ENCODE data around the gene PDE1A. TPM values are rescaled to one million over a fixed set of nuclear protein-coding genes. Genes with fewer than 3 reads are reported as not detected.
"Not testable (repeated sequence)": the region's sequence is repeated elsewhere in the genome, so short reads cannot be mapped to it uniquely, and the experiment has no call there.

PDE1A gene
- total RNA-seq, 4 donors from 2014 or later = 0.75 to 8.1 (median 3.8) TPM

DNA sequence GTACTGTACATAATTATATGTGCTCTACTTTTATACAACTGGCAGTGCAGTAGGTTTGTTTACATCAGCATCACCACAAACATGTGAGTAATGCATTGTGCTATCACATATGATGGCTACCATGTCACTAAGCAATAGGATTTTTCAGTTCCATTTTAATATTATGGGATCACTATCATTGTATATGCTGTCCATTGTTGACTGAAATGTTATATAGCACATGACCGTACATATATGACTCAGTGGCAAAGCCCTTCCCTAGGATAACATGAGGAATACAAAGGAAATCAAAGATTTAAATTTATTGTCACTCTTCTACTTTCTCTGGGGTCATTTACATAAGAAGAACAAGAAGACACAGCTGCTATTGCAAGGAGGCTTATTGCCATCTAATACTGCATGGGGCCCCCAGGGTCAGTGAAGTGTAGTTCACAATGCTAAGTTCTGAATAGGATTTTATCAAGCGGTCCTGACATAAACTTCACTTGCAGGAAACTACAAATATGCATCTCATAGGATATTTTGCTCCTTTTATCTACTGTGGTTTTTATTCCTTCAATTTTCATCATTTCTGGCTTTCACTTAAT, 21.8 kb downstream of the PDE1A start:
- Histone ChIP-seq H3K4me1 (no peaks in the 10 kb centered on the region), H3K27me3 (no peaks in the 10 kb centered on the region), H3K36me3 (no peaks in the 10 kb centered on the region), H3K4me3 (no peak overlapping the region), H3K9me3 (no peaks in the 10 kb centered on the region), H3K27ac (no peak overlapping the region)
- DNase-seq = no peak
- in situ Hi-C loops (cut with MboI; ENCODE audit: low pct_ligation_motif_present in 1 of 4, low pct_unique_long_range_greater_than_20kb in 1 of 4, low sequenced_read_pairs in 3 of 4) (no loop called here), intact Hi-C loops (cut with DNase I; ENCODE audit: low total_unique reads) (no loop called here)
- WGBS, 2 donors (ENCODE audit: low coverage in 1 of 2) = 94 to 100% methylated on average over 2 of the region's 2 CpGs
- TF ChIP-seq, protein P1, sequence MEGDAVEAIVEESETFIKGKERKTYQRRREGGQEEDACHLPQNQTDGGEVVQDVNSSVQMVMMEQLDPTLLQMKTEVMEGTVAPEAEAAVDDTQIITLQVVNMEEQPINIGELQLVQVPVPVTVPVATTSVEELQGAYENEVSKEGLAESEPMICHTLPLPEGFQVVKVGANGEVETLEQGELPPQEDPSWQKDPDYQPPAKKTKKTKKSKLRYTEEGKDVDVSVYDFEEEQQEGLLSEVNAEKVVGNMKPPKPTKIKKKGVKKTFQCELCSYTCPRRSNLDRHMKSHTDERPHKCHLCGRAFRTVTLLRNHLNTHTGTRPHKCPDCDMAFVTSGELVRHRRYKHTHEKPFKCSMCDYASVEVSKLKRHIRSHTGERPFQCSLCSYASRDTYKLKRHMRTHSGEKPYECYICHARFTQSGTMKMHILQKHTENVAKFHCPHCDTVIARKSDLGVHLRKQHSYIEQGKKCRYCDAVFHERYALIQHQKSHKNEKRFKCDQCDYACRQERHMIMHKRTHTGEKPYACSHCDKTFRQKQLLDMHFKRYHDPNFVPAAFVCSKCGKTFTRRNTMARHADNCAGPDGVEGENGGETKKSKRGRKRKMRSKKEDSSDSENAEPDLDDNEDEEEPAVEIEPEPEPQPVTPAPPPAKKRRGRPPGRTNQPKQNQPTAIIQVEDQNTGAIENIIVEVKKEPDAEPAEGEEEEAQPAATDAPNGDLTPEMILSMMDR (IDR thresholded peaks at IDR 0.05) = no peak
- TF ChIP-seq POLR2A (IDR thresholded peaks at IDR 0.05) (no peak), POLR2AphosphoS5 (IDR thresholded peaks at IDR 0.05) (no peak)

DNA sequence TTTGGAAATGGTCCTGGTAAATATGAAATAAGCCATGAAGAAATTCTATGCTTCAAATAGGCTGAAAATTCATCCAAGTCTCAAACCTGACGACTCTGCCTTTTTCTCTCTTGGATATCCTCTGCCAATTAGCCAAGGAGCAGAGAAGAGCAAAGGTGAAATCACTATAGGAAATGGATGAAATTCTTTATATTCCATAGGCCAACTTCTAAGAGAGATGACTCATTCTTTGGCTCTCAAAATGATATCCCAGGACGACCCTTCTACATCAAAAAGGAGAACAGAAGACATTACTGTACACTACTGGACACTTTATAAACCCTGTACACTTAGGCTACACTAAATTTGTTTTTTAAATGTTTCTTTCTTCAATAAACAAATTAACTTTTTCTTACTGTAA, 22.7 kb downstream of the PDE1A start:
- H3K36me3 ChIP-seq = no peaks in the 10 kb centered on the region
- 47 to 53% methylated on average over 2 of the region's 2 CpGs for WGBS, 2 donors (ENCODE audit: low coverage in 1 of 2)
- intact Hi-C loops (cut with DNase I; ENCODE audit: low total_unique reads) = no loop called here
- in situ Hi-C loops (cut with MboI; ENCODE audit: low pct_ligation_motif_present in 1 of 4, low pct_unique_long_range_greater_than_20kb in 1 of 4, low sequenced_read_pairs in 3 of 4) = no loop called here
- no peak overlapping the region for H3K4me3 ChIP-seq
- no peak for DNase-seq
- TF ChIP-seq, protein P1 (IDR thresholded peaks at IDR 0.05) = no peak
- no peak for TF ChIP-seq POLR2A (IDR thresholded peaks at IDR 0.05)
- no peak for TF ChIP-seq EP300 (IDR thresholded peaks at IDR 0.05; ENCODE audit: low read depth)
- no peak for TF ChIP-seq POLR2AphosphoS5 (IDR thresholded peaks at IDR 0.05)
- H3K27me3 ChIP-seq = no peaks in the 10 kb centered on the region
- H3K9me3 ChIP-seq = no peaks in the 10 kb centered on the region
- no peaks in the 10 kb centered on the region for H3K4me1 ChIP-seq
- no peak overlapping the region for H3K27ac ChIP-seq

DNA sequence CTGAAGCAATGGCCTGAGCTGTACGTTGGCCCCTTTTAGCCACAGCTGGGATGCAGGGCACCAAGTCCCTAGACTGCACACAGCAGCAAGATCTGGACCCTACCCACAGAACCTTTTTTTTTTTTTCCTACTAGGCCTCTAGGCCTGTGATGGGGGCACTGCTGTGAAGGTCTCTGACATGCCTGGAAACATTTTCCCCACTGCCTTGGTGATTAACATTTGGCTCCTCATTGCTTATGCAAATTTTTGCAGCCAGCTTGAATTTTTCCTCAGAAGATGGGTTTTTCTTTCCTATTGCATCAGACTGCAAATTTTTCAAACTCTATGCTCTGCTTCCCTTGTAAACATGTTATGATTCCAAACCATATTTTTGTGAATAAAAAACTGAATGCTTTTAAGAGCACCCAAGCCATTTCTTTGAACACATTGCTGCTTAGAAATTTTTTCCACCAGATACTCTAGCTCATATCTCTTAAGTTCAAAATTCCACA, 33.5 kb downstream of the PDE1A start:
- DNase-seq = no peak
- in situ Hi-C loops (cut with MboI; ENCODE audit: low pct_ligation_motif_present in 1 of 4, low pct_unique_long_range_greater_than_20kb in 1 of 4, low sequenced_read_pairs in 3 of 4) = no loop called here
- 69% methylated on average over 1 of the region's 1 CpG; no CpG with 5 or more reads in 1 of the 2 donors for WGBS, 2 donors (ENCODE audit: low coverage in 1 of 2)
- TF ChIP-seq, protein P1 (IDR thresholded peaks at IDR 0.05) = no peak
- TF ChIP-seq POLR2A (IDR thresholded peaks at IDR 0.05) (no peak), POLR2AphosphoS5 (IDR thresholded peaks at IDR 0.05) (no peak), EP300 (IDR thresholded peaks at IDR 0.05; ENCODE audit: low read depth) (no peak)
- no peaks in the 10 kb centered on the region for H3K9me3 ChIP-seq
- H3K27me3 ChIP-seq = no peaks in the 10 kb centered on the region
- H3K36me3 ChIP-seq = no peaks in the 10 kb centered on the region
- H3K4me1 ChIP-seq = no peaks in the 10 kb centered on the region
- intact Hi-C loops (cut with DNase I; ENCODE audit: low total_unique reads) = no loop called here
- no peak overlapping the region for H3K27ac ChIP-seq
- H3K4me3 ChIP-seq = no peak overlapping the region

DNA sequence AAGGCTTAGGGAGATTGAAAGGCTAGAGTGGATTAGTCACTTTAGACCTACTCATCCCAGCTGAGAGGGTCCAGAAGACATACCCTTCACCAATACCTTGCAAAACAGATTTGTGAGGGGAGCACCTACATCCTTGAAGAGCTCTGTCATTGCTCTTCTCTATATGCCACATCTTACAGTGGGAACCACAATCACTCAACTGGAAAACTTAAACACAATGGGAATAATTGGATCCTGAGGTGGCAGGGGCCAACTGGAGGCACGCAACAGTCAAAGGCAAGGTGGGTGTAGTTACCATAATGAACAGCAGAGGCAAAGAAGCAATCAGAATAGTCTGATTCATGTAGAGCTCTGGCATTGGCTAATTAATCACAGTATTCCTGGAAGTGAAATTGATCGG, 35.4 kb downstream of the PDE1A start:
- TF ChIP-seq EP300 (IDR thresholded peaks at IDR 0.05; ENCODE audit: low read depth) (no peak), POLR2AphosphoS5 (IDR thresholded peaks at IDR 0.05) (no peak), POLR2A (IDR thresholded peaks at IDR 0.05) (no peak)
- TF ChIP-seq, protein P1 (IDR thresholded peaks at IDR 0.05) = no peak
- in situ Hi-C loops (cut with MboI; ENCODE audit: low pct_ligation_motif_present in 1 of 4, low pct_unique_long_range_greater_than_20kb in 1 of 4, low sequenced_read_pairs in 3 of 4) = no loop called here
- WGBS, 2 donors (ENCODE audit: low coverage in 1 of 2) = 79 to 88% methylated on average over 1 to 2 of the region's 2 CpGs

DNA sequence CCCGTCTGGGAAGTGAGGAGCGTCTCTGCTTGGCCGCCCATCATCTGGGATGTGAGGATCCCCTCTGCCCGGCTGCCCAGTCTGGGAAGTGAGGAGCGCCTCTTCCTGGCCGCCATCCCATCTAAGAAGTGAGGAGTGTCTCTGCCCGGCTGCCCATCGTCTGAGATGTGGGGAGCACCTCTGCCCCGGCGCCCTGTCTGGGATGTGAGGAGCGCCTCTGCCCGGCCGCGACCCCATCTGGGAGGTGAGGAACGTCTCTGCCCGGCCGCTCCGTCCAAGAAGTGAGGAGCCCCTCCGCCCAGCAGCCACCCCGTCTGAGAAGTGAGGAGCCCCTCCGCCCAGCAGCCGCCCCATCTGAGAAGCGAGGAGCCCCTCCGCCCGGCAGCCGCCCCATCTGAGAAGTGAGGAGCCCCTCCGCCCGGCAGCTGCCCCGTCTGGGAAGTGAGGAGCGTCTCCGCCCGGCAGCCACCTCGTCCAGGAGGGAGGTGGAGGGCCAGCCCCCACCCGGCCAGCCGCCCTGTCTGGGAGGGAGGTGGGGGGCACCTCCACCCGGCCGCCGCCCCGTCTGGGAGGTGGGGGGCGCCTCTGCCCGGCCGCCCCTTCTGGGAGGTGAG, 40.5 kb downstream of the PDE1A start:
- H3K27ac ChIP-seq; DNase-seq; H3K4me1 ChIP-seq; H3K4me3 ChIP-seq; intact Hi-C loops (cut with DNase I; ENCODE audit: low total_unique reads); in situ Hi-C loops (cut with MboI; ENCODE audit: low pct_ligation_motif_present in 1 of 4, low pct_unique_long_range_greater_than_20kb in 1 of 4, low sequenced_read_pairs in 3 of 4); H3K9me3 ChIP-seq; H3K27me3 ChIP-seq; H3K36me3 ChIP-seq: not testable (repeated sequence)
- WGBS, 2 donors (ENCODE audit: low coverage in 1 of 2) = 92% methylated on average over 41 of the region's 42 CpGs; no CpG with 5 or more reads in 1 of the 2 donors

More for the DNA sequence above, 35.4 kb downstream of the PDE1A start:
- Histone ChIP-seq H3K4me3 (no peak overlapping the region), H3K27me3 (no peaks in the 10 kb centered on the region), H3K36me3 (no peaks in the 10 kb centered on the region), H3K4me1 (no peaks in the 10 kb centered on the region), H3K27ac (no peak overlapping the region), H3K9me3 (no peaks in the 10 kb centered on the region)
- intact Hi-C loops (cut with DNase I; ENCODE audit: low total_unique reads) = no loop called here
- DNase-seq = no peak
